ENCODE measurements around the gene GGTLC2. TPM values are rescaled to one million over a fixed set of nuclear protein-coding genes. Genes with fewer than 3 reads are reported as not detected.
"Not testable (repeated sequence)": the region's sequence is repeated elsewhere in the genome, so short reads cannot be mapped to it uniquely, and the experiment has no call there.

GGTLC2 gene
- not detected for polyA plus RNA-seq (ENCODE audit: insufficient read length in 12 of 12)
- long read RNA-seq, donor 1, result 0 reads
- long read RNA-seq, donor 2, result 0 reads
- long read RNA-seq, donor 3, result 0 reads
- long read RNA-seq, donor 4, result 0 reads
- long read RNA-seq, donor 5, result 0 reads
- long read RNA-seq, donor 6, result 0 reads
- long read RNA-seq, donor 7, result 0 reads
- long read RNA-seq, donor 8, result 0 reads
- long read RNA-seq, donor 9, result 0 reads
- long read RNA-seq, donor 10, result 0 reads
- long read RNA-seq, donor 11, result 0 reads

DNA sequence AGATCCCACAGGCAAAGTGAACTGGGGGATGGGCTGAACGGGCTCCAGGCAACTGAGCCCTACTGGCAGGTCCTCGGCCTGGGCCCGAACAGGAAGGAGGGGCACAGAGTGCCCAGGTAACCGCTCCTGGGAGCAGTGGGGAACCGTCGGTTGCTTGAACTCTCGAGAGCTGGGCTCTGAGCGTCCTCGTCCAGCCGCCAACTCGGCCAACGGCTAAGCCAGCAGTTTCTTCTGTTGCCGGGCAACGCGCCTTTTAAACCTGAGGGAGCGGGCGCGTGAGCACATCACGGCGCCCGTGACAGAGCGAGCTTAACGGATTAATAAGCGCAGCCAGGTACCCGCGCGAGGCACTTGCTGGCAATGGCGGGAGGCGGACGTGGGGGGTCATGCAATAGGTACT, at the start of gene GGTLC2:
Gene GGTLC2, plus strand, starts transcription at position 301 of the 400 bp plus-strand sequence. CDS start 1,732 bp downstream, outside the sequence.
- DNase-seq, result not testable (repeated sequence)

DNA sequence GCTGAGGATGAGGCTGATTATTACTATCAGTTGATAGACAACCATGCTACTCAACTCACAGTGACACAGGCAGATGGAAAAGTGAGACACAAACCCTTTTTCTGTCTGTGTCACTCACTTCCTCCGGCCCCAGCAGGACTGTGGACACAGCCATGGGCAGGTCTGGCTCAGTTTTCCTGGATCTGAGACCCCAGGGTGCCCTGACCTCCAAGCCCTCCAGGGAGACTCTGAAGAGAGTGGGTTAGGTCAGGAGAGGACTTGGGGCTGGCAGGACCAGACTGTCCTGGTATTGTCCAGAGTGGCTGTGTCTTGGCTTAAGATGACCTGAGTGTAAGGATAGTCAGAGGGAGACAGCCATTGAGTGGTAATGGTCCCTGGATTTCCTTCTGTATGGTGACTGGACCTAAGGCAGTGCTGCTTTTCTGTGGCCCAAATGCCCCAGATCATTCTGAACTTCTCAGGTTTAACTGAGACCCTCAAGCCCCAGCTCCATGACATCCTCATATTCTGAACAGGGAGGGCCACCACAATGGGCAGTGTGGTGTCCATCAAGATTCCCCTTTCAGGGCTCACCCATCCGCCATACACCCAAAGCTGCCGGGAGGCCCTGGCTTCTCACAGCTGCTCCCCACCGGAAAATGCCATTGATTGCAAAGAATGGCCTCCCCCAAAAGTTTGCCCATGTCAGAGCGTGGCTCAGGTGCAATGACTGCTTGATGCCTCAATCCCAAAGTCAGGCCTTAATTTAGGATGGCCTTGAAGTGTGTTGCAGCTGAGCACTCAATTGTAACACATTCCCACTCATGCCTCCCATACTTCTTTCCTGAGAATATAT, 49.2 kb upstream of the GGTLC2 start:
- DNase-seq, result no peak

DNA sequence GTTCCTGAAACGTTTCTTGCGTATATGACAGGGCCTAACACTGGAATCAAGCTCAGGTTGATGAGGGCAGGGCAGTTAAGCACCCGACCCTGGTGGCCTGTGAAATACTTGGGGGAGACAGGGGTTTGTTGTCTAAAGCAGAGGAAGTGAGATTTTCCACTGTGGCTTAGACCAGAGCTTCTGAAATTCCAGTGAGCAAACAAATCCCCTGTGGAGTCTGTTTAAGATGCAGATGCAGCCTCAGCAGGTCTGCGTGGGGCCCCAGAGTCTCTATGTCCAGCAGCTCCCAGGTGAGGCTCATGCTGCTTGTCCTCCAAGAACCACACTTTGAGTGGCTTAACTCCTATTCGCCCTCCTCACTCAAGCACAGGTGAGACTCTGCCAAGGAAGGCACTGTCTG, 46.3 kb upstream of the GGTLC2 start:
- no peak for DNase-seq

DNA sequence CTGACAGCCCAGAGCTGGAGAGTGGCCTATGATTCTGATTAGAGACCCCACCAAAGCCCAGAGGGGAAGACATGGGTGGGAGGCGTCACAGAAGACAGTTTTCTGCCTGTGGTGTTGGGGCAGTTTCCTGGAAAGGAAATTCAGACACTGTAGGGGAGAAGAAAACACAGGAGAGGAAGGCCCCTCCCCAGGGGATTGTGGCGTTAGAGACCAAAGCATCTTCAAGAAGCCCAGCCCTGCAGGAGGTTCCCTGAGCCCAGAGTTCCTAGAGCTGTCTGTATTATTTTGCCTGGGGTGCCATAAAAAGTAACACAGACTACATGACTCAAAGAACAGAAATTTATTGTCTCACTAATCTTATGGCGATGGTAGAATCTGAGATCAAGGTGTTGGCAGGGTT, 45.2 kb upstream of the GGTLC2 start:
- no peak for DNase-seq

DNA sequence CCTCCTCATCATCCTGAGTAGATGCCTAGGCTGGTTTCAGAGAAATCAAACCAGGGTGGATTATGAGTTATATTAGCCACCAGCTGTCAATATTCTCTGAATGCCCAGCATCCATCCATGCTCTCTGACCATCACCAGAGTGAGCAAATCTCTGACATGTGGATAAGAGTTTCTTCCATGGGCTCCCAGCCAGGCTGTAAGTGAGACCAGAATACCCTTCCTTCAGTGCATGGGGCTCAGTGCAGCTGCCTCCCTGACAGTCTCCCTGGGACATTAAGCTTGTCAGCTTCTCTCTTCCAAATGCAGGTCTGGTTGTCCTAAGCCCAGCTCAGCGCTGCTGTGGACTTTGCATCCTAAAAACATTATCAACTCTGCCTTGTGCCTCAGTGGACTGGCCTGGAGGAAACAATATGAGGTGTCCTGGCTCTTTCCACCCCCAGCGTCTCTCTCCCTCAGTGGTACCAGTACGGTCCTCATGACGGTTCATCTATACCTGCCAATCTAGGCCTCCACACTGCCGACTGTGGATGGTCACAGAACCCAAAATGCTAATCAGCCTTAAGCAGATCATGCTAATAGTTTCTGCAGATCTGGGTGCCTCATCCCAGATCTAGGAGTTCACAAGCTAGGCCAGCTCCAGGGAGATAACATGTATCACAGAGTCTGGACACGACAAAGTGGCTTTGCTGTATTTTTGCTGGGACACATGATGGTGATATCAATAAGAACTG, 43.7 kb upstream of the GGTLC2 start:
- DNase-seq, result no peak

DNA sequence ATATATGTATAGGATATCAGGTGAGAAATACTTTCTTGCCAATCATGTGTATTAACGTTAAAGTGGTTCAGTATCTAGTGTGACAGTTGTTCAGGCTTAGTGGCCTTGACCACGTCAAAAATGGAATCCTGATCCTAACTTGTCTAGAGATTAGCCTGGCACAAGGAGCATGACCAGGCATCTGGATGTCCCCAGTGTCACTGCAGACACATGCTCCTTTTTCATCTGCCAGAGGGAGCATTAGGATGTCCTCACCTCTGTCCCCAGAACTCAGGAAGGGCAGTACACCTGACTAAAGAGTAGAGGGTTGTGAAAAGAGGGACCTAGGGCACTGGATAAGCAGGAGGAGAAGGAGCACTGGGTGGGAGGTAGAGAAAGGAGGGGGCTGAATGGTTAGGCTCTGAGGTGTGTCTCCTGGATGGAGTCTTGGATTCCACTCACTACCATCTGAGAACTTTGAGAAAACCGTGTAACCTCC, 40.9 kb upstream of the GGTLC2 start:
- no peak for DNase-seq

DNA sequence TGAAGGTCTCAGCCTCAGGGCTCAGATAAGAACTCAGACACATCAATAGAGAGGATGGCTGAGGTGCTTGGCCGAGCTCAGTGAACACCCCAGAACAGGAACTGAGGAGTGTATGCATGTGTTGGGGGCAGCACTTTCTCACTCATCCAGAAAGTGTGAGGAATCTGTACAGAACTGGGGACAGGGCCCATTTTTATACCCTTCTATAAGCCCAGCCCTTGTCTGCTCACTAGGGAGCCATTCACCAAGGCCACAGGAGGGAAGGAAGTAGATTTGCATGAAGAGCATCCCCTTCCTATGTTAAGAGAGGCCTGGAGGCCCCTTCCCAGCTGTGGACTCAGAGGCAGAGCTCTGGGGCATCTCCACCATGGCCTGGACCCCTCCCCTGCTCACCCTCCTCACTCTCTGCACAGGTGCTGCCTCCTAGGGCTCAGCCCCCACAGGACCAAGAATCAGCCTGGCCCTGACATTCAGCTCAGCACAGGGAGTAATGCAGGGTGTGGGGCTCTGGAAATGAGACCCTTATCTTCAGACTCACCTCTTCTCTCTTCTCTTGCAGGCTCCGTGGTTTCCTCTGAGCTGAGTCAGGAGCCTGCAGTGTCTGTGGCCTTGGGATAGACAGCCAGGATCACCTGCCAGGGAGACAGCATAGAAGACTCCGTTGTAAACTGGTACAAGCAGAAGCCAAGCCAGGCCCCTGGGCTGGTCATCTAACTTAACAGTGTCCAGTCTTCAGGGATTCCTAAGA, 39.9 kb upstream of the GGTLC2 start:
- DNase-seq, result no peak

DNA sequence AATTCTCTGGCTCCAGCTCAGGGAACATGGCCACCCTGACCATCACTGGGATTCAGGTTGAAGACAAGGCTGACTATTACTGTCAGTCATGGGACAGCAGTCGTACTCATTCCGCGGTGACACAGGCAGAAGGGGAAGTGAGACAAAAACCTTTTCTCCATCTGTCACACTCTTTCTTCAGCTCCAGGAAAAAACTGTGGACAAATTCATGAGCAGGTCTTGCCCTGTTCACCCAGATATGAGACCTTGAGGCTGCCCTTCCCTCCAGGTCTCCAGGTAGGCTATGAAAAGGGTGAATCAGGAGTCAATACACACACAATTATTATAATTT, 39.4 kb upstream of the GGTLC2 start:
- DNase-seq, result no peak

DNA sequence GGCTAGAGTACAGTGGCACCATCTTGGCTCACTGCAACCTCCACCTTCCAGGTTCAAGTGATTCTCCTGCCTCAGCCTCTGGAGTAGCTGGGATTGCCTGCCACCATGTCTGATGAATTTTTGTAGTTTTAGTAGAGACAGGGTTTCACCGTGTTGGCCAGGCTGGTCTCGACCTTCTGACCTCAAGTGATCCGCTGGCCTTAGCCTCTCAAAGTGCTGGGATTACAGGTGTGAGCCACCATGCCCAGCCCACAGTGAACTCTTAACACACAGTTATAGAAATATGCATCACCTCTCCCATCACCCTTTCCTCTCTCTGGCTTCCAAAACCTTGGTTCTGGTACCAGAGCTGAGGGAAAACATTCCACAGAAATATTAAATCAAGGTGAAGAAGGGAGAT, 36.4 kb upstream of the GGTLC2 start:
- DNase-seq, result not testable (repeated sequence)

DNA sequence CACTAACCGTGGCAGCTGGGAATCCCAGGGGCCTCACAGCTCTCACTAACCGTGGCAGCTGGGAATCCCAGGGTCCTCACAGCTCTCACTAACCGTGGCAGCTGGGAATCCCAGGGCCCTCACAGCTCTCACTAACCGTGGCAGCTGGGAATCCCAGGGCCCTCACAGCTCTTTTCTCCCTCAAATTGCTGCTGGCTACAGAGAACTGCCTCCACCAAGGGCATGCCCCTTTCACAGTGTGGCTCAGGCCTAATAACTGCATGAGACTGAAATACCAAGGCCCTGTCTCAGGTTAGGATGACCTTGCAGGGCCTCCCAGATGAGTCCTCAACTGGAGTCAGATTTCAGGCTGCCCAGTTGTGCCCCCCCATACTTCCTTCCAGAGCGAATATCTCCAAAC, 35.1 kb upstream of the GGTLC2 start:
- DNase-seq, result no peak

DNA sequence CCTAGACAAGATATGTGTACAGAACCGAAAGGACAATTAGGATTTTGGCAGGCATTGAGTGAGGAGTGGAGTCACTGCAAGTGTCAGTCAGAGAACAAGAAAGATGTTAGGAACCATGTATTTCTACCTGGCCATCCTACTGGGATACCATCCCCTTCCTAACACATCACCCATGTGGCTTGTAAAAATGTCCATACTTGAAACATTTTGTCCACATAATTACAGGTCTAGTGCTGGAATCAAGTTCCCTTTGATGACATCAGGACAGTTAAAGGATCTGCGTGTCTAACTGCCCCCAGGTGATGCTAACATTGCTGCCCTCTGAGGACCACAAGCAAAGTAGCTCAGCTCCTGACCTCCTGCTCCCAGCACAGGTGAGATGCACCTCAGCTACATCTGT, 31.9 kb upstream of the GGTLC2 start:
- DNase-seq, result no peak

DNA sequence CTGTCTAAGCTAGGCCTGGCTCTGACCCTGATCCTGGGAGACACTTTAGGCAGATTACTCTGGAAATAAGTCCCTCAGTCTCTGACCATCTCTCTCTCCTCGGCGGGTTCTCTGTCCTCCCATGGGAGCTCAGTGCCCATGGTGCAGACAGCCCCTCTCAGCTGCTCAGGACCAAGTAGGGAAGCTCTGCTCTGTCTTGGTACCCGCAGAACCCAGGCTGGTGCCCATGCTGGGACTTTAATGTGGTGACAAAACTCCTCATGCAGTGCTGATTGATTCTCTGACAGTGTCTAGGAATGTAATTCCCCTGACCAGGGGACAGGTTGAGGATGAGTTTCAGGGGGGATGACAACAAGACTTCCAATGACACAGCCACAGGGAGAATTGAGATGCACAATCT, 30.3 kb upstream of the GGTLC2 start:
- DNase-seq, result no peak

DNA sequence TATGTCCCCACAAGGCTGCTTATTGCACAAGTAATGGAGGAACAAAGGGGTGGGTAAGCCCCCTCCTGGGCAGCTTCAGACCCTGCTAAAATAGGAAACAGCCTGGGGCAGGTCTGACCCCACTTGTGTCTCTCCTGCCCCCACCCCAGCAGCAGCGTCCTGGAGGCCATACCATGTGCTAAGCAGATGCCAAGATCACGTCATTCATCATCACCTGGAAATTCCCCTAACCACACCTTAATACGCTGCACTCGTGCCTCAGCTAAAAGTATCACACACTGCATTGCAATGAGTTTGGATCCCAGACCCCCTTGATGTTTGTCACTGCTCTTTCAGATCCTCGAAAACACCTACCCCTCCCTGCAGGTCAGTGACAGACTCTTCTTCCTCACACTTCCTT, 27.8 kb upstream of the GGTLC2 start:
- no peak for DNase-seq

DNA sequence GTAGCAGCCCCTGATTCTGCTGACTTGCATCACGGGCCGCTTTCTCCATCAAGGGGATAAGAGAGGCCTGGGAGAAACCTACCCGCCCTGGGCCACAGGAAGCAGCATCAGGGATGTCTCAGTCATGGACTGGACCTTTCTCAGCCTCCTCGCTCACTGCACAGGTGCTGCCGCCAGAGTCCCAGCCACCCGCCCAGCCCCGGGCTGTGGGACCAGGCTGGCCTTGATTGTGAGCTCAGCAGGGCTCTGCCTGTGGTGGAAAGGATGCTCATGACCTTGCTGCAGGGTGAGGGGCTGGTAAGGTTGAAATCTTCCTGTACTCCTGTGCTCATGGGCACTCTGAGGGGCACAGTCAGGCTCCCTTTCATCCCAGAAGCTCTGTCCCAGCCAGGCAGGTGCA, 26.0 kb upstream of the GGTLC2 start:
- no peak for DNase-seq

DNA sequence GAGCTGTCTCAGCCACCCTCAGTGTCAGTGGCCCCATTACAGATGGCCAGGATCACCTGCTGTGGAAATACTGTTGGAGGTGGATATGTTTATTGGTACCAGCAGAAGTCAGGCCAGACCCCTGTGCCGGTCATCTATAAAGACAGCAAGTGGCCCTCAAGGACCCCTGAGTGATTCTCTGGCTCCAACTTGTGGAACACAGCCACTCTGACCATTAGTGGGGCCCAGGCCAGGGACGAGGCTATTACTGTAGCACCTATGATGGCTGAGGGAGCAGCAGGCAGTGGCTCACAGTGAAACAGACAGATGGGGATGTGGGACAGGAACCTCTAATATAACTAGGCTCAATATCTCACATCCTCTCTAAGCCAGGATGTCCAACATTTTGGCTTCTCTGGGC, 25.5 kb upstream of the GGTLC2 start:
- no peak for DNase-seq

DNA sequence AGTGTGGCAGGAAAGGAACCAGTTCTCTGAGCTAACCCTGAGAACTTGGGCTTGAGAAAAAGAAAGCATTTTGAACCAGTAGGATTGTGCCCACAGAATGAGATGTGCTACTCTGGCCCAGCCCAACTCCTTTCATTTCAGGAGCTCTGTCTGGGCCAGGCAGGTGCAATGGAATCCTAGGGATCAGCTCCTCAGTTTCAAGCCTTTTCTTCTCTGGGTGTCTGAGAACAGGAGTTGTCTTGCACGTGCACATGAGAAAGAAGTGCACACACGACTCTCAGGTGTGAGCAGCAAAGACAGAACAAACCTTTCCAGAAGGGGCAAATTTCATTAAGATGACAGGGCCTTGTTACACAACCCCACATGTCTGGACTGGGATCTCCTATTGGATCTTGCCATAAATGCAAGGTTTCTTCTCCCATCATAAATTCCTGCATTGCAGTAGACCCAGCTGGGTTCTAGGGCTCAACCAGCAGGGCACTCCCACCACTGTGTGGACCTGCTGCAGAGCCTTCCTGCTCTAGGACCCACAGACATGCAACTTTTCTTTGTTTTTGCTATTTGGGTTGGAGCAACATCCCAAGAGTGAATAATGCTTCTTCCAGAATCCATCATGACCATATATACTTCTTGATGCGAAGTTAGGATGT, 24.5 kb upstream of the GGTLC2 start:
- DNase-seq, result no peak

DNA sequence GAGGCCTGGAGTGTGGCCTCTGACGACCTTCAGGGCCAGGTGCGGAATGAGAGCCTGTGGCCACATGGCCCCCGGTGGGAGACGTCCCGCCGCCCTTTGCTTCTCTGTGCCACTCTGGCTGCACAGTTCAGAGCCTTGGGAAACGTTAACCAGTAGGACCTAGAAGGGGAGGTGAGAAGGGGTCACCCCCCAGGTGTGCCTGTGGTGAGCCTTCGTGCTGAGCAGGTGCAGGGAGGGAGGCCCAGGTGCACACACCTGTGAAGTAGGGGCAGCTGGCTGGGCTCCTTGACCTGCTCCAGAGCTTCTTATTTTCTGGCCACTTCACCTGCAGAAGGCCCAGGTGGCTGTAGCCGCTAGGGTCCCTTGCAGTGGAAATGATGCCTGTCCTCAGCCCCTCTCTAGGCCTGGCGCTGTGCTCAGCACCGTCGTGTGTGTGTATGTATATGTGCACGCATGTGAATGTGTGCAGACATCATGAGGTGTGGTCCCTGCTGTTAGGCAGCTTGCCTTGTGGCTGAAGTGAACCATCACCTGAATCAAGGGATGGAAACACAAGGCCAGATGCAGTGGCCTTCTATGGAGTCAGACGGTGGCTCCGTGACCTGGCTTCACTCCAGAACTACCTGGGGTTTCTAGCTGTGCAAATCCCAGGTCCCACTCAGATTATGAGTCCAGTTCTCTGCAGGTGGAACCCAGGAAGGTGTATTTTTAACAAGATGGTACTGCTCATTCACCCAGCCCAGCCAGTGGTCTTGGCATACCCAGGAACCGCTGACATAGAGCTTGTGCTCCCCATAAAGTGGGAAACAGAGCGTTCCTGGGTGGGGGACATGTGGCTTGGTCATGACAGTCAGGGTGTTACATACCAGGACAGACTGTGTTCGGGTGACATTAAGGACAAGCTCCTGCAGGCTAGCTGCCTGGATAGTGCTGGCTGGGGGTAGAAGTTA, 15.6 kb upstream of the GGTLC2 start:
- DNase-seq, result not testable (repeated sequence)

DNA sequence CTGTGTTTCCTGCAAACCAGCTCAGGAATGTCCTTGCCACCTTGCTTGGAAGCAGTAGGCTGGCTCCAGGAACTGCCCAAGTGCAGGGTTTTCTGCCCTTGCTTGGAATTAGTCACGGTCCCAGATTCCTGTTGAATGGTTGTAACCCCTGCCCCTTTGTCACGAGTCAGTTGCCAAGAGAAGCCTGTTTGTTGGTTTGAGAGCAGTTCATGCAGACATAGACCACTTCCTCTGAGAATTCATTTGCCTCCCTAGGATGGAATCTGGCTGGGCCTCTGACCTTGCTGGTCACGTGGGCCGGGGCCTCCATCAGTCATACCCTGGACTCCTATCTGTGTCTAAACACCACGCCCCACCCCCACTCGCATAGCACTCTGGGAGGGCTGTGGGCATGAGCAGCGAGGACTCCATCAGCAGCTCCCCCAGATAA, 13.2 kb upstream of the GGTLC2 start:
- DNase-seq, result not testable (repeated sequence)

DNA sequence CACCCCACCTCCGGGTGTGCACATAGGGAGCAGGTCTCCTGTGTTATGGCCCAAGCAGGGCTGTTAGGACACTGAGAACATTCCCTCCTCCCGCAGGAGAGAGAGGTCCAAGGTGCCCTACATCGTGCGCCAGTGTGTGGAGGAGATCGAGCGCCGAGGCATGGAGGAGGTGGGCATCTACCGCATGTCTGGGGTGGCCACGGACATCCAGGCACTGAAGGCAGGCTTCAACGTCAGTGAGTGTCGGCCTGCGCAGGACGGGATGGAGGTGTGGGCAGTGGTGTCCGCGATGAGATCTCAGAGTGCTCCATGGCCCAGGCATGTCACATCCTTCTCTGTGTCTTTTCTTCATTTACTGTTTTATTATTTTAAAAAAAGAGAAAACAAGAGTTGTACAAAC, 12.2 kb upstream of the GGTLC2 start:
- not testable (repeated sequence) for DNase-seq

DNA sequence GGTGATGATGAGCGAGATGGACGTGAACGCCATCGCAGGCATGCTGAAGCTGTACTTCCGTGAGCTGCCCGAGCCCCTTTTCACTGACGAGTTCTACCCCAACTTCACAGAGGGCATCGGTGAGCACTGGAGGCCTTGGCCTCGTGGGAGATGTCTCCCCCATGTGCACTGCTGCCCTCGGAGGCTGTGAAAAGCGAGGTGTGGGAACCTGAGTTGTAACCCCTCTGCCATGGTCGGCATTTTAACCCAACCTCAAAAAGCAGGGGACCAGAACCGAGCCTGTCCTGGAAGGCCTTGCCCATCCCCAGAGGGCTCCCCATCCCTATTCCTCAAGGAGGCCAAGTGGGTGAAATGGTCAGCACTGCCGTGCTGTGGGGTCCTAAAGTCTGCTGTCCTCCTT, 10.9 kb upstream of the GGTLC2 start:
- not testable (repeated sequence) for DNase-seq

Measured in muscle of arm (tissue), 14 donors.